ENCODE measurements around the gene GLI2. TPM values are rescaled to one million over a fixed set of nuclear protein-coding genes. Genes with fewer than 3 reads are reported as not detected.

GLI2 gene
- total and polyA plus RNA-seq, 12 donors: 0.37 to 1.7 (median 1.0) TPM

GRCh38 chr2:120765678-120766469 is 30.2 kb downstream of the GLI2 start:
- Histone ChIP-seq H3K36me3 (no peaks in the 10 kb centered on the region), H3K4me3 (no peak overlapping the region), H3K27ac (peak overlapping the region; percentile 50 to 89 (median 80)), H3K9me3 (no peaks in the 10 kb centered on the region), H3K4me1 (peaks cover 9 to 53% (median 21%) of the 10 kb centered on the region in 9 donors), H3K27me3 (peaks cover 0 to 5% (median 2%) of the 10 kb centered on the region in 7 donors)
- intact Hi-C loops (cut with DNase I): no loop called here
- ATAC-seq (peak; percentile 79 to 91 (median 86)), DNase-seq (peak; percentile 85 to 89)
- 41 to 53% methylated on average over 27 of the region's 27 CpGs for WGBS, 2 donors
- TF ChIP-seq CTCF (IDR thresholded peaks at IDR 0.05): no peak

- peak overlapping the region; percentile 37 to 89 (median 80) for H3K27ac ChIP-seq
Observed at GRCh38 chr2:120766470-120767351, 31.0 kb downstream of the GLI2 start.

GRCh38 chr2:120767486-120768005 is 31.9 kb downstream of the GLI2 start:
- H3K4me3 ChIP-seq: no peak overlapping the region
- DNase-seq (peak in 1 of 2 donors; percentile 8), ATAC-seq (no peak)
- intact Hi-C loops (cut with DNase I): no loop called here
- H3K4me1 ChIP-seq: peaks cover 9 to 63% (median 30%) of the 10 kb centered on the region in 9 donors
- no peak for TF ChIP-seq CTCF (IDR thresholded peaks at IDR 0.05)
- H3K27me3 ChIP-seq: peaks cover 0 to 4% (median 2%) of the 10 kb centered on the region in 7 donors
- 81 to 92% methylated on average over 10 of the region's 10 CpGs for WGBS, 2 donors
- no peaks in the 10 kb centered on the region for H3K9me3 ChIP-seq
- no peaks in the 10 kb centered on the region for H3K36me3 ChIP-seq
- peak overlapping the region in 4 of 10 donors; percentile 19 to 89 (median 81) for H3K27ac ChIP-seq

More at GRCh38 chr2:120766470-120767351, 31.0 kb downstream of the GLI2 start:
- WGBS, 2 donors: 90 to 93% methylated on average over 14 of the region's 14 CpGs
- TF ChIP-seq CTCF (IDR thresholded peaks at IDR 0.05): no peak
- no peaks in the 10 kb centered on the region for H3K9me3 ChIP-seq
- peaks cover 0 to 5% (median 2%) of the 10 kb centered on the region in 7 donors for H3K27me3 ChIP-seq
- H3K4me3 ChIP-seq: no peak overlapping the region
- ATAC-seq (peak in 3 of 8 donors; percentile 1 to 10 (median 2)), DNase-seq (no peak)
- intact Hi-C loops (cut with DNase I): no loop called here
- no peaks in the 10 kb centered on the region for H3K36me3 ChIP-seq
- H3K4me1 ChIP-seq: peaks cover 9 to 55% (median 22%) of the 10 kb centered on the region in 9 donors

Measured in heart right ventricle (tissue), 16 donors.